HG03159 (cell line): Measurements from ENCODE around the gene ACACB.

Experiments
- ATAC-seq: cut with Tn5 transposase; IDR thresholded peaks from one replicate; pipeline ENCODE4 v1.9.1; 2021; ENCODE audit warnings: mild to moderate bottlenecking, moderate library complexity; ENCODE audit not compliant: unreplicated experiment

The ACACB gene

DNA sequence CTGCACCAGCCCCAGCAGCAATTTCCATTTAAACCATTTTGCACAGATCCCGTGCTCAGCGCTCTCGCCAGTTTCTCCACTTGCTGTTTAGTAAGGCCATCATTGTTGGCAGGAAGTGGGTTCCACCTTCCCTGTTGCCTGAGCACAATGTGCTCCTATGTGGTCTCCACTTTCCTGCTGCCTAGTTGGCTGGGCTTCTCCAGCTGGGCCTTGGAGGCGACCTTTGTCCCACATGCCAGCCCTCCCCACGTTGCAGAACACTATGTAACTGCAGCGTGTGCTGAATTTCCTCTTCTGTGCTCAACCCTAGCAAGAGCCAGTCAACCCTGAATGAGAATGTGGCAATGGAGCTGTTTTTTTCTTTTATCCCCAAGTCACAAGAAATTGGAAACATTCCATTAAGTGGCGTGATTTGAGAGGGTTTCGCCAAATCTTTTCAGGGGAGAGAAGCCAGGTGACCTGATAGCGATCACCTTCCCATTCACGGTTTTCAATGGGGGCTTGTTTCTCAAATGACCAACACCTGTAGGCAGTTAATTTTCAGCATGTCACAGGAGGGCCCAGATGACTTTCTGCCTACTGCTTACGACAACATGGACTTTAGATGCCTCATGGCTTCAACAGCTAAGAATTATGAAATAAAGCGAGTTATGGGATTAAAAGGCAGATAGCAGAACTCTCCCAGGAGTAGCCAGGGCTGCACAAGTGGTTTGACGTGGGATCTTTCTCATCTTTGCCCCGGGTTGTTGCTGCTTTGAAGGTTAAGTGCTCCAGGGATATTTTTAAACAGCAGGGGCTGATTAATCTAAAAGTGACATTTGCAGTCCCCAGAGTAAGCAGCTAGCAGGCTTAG, at the start of gene ACACB:
Gene ACACB, plus strand, starts transcription at position 830 of the 853 bp plus-strand sequence. CDS start 22,819 bp downstream, outside the sequence.
- ATAC-seq = no peak

DNA sequence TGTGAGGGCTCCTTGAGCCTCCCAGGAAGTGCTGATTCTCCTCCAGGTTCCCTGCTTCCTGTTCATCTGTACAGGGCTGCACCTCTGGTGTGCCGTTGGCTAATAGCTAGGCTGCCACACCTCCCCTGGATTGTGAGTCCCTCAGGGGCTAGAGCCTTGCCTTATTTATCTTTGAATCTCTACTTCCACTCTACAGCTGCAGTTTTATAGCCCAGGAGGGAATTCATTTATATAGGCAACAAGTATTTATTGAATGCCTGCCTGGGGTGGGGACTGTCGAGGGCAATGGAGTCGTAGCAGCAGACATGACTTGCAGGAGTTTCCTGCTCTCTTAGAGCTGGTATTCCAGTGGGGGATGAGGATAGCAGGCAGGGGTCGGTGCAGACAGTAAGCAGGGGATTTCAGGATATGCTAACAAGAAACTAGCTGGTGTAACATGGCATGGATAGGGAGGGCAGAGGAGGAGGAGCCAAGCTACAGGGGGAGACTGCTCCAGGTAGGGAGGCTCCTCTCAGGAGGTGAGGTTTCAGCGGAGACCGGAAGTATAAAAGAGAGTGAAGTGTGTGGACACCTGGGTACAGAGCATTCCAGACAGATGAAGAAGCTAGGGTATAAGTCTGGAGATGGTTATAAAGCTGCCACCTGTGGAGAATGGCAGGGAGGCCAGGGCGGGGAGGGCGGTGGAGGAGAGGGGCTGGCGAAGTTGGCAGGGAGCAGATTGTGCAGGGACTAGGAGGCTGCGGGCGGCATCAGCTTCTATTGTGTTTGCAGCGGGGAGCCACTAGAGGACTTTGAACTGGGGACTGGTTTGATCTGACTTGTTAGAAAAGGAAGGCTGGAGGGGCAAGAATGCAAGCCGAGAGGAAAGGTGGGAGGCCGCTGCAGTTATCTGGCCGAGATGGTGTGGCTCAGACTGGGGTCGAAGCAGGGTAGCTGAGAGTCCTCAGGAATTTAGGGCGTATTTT, 46.8 kb upstream of the ACACB start:
- no peak for ATAC-seq

DNA sequence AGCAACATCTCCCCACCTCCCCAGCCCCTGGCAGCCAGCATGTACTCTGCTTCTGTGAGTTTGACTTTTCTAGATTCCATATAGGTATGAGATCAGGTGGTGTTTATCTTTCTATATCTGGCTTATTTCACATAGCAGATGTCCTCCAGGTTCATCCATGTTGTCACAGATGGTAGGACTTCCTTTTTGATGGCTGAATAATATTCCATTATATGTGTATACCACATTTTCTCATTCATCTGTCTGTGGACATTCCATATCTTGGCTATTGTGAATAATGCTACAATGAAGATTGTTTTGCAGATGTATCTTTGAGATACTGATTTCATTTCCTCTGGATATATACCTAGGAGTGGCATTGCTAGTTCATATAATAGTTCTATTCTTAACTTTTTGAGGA, 41.5 kb upstream of the ACACB start:
- ATAC-seq = no peak

DNA sequence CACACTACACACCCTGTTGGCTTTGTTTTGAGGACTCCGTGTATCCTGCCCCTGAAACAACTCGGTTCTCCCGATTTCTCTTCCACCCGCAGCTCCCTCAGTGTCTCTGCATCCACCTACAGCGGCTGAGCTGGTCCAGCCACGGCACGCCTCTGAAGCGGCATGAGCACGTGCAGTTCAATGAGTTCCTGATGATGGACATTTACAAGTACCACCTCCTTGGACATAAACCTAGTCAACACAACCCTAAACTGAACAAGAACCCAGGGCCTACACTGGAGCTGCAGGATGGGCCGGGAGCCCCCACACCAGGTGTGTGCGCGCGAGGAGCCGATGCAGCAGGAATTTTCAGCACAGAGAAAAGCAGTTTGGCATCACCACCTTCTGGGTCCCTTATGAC, 33.6 kb upstream of the ACACB start:
- ATAC-seq = no peak

DNA sequence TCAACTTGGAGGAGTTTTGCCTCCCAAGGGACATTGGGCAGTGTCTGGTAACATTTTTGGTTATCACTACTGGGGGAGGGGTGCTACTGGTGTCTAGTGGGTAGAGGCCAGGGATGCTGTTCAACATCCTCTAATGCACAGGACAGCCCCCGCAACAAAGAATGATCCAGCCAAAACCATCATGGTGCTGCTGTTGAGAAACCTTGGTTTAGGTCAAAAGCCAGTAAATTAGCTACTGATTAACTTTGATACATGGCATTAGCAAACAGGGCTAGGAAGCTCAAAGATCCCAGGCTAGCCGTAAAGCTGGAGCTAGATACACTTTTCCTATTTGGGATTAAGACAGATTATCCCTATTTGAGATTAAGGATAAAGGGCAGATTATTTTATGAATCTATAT, 32.0 kb upstream of the ACACB start:
- no peak for ATAC-seq

DNA sequence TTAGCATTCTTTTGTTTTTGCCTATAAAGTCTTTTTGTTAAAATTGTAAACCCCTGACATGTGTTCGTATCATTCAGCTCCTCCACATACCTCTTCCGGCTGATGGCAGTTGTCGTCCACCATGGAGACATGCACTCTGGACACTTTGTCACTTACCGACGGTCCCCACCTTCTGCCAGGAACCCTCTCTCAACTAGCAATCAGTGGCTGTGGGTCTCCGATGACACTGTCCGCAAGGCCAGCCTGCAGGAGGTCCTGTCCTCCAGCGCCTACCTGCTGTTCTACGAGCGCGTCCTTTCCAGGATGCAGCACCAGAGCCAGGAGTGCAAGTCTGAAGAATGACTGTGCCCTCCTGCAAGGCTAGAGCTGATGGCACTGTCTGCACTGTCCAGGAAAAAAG, 30.8 kb upstream of the ACACB start:
- ATAC-seq = no peak

DNA sequence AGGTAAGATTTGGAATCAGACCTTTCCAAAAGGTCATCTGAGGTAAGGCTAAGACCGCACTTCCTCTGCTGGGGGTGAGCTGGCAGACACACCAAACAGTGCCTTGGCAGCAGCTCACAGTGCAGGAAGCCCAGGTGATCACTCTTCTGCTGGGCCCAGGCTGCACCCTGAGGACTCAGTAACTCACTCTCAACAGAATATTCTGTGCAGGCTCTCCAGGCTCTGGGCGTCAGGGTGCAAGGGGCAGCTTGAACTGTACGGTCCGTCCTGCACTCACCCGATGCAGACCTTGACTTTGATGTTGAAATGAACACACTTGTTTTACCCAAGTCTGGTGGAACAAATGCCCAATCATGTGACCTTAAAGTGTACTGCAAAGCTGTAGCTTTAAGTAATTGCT, 29.1 kb upstream of the ACACB start:
- ATAC-seq = no peak

DNA sequence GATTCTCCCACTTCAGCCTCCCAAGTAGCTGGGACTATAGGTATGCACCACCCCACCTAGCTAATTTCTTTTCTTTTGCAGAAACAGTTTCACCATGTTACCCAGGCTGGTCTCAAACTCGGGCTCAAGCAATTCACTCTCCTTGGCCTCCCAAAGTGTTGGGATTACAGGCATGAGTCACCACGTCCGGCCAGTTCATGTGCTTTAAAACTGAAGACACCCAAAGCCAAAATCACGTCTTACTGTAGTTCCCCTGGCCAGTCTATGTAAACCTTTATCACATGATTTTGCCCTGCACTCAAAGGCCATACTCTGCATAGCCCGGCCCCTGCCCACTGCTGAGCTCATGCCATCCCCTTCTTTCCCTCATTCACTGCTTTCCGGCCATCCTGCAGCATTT, 27.6 kb upstream of the ACACB start:
- ATAC-seq = no peak

DNA sequence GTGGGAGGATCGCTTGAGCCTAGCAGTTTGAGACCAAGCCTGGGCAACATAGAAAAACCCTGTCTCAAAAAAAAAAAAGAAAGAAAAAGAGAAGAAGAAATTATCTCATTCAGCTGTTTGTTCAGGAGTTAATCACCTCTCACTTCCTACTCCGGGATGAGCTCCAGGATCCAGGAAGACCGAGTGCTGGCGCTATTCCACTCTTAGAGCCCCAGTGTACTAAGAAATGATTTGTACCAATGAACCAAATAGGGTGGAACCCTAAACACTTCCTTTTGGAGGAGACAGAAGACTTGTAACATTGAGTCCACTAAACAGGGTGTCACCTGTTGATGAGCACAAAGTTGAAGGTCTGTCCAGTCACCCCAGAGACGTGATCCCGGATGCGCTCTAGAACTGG, 26.7 kb upstream of the ACACB start:
- no peak for ATAC-seq

DNA sequence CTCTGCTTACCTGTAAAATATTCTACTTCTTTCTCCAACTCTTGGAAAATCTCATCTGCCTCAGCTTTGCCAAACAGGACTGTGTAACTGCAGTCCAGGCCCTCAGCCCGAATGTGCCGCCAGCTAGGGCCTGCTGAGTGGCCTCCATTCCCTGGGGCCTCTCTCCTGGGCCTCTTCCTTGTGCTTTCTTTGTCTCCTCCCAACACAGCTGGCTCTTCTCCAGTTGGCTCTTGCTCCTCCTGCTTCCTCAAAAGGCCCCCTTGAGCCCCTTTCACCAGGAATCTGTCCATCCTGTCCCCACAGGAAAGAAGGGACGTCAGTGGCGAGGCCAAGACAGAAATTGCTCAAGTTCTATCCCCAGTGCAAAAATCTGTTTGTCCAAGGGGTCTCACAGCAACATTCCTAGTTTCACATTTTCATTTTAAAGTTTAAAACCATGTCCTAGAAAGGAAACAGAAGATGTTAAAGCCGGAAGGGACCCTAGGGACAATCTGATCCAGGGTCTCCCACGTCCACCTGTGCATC, 23.8 kb upstream of the ACACB start:
- no peak for ATAC-seq

DNA sequence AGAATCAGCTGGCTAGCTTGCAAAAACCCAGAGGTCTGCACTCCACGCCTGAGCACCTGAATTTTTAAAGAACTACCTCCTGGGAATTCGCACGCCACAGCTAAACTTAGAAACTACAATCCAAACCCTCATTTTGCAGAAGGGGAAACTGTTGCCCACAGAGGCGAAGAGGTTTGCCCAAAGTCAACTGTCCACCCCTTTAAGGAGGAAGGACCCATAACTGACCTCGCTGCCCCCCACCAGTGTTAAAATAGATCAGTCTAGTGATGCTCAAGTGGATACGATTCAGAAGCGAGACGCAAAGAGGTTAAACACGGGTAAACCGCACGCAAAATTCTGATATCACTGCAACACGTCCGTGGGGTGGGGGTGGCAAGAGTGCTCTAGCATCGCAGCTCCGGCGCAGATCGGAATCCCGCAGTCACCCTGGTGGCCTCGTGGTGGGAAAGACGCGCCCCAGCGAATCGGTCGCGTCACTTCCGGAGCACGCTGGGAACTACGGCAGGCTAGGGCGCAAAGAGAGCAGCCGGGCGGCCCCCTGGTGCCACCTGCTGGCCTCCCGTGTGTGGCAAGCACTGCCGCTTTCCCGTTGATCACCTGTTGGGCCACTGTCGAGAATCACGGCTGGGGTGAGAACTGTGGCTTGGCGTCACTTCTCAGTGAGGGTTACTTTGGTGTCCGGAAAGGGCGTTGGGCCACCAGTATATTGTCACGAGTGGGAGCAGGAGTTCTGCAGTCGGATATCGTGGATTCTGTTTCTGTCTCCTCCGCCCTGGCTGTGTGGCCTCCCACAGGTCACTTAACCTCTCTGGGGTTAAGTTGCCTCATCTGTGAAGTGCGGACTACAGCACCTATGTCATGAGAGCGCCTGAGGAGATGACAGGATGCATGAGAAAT, 23.1 kb upstream of the ACACB start, which contains the start of gene ALKBH2:
Gene ALKBH2, minus strand, starts transcription at position 451 of the 897 bp plus-strand sequence. CDS start 686 bp downstream, outside the sequence.
- peak; percentile 62 for ATAC-seq

DNA sequence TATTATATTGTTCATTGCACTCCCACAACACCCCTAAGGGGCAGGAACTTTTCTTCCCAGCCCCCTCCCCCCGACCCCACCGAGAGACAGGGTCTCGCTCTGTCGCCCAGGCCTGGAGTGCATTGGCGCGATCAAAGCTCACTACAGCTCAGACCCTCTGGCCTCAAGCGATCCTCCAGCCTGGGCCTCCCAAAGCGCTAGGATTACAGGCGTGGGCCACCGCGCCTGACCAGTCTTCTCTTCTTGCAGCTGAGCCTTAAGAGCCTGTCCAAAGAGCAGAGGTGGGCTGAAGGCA, 19.3 kb upstream of the ACACB start:
- no peak for ATAC-seq

DNA sequence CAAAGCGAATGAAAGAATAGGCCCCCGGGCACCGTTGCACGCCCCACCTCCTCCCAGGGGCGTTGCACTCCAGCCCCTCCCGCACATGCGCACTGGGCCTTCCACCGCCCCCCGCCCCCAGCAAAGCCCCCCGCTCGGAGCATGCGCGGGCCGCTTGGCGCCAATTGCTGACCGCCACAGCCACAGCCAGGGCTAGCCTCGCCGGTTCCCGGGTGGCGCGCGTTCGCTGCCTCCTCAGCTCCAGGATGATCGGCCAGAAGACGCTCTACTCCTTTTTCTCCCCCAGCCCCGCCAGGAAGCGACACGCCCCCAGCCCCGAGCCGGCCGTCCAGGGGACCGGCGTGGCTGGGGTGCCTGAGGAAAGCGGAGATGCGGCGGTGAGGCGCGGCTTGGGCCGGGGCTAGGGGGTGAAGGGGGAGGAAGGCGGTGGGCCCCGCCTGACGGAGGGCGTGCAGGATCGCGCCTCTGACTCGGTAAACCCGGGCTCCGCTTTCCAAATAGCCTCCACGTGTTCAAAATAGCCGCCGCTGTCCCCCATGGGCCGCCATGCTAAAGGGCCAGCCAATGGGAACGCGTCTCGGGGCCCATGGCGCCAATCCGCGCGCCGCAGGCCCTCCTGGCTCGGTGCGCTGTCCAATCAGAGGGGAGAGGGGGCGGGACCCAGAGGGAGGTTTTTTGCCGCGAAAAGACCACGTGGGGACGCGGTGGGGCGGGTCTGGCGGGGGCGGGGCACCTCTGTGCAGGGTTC, 18.8 kb upstream of the ACACB start, which contains the start of gene UNG:
Gene UNG, plus strand, starts transcription at position 163 of the 748 bp plus-strand sequence. Its CDS starts 83 bp downstream, at position 246.
- peak; percentile 91 for ATAC-seq

DNA sequence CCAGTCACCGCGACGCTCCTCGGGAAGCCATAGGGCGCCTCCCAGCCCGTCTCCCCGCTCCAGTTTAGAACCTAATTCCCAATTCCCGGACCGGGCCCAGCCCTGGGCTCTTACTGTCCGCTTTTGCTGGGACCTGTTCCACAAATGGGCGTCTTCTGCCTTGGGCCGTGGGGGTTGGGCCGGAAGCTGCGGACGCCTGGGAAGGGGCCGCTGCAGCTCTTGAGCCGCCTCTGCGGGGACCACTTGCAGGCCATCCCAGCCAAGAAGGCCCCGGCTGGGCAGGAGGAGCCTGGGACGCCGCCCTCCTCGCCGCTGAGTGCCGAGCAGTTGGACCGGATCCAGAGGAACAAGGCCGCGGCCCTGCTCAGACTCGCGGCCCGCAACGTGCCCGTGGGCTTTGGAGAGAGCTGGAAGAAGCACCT, 18.2 kb upstream of the ACACB start:
- peak; percentile 16 for ATAC-seq

DNA sequence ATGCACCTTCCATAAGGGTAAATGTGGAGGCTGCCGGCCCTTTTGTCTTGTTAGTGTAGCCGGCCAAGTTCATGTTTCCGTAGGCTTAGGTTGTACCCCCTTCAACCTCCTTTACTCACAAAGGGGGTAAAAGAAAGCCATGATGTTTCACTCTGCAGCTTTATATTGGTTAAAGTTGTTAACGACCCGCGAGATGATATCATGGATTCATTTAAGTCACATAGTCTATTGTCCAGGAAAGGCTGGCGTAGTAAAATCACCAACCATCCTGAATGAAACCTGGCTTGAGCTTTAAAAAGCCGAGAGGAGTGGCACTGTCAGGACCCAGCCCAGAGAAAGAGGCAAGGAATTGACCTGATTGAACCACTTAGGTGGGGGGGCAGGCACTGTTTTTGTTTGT, 17.7 kb upstream of the ACACB start:
- ATAC-seq = no peak

DNA sequence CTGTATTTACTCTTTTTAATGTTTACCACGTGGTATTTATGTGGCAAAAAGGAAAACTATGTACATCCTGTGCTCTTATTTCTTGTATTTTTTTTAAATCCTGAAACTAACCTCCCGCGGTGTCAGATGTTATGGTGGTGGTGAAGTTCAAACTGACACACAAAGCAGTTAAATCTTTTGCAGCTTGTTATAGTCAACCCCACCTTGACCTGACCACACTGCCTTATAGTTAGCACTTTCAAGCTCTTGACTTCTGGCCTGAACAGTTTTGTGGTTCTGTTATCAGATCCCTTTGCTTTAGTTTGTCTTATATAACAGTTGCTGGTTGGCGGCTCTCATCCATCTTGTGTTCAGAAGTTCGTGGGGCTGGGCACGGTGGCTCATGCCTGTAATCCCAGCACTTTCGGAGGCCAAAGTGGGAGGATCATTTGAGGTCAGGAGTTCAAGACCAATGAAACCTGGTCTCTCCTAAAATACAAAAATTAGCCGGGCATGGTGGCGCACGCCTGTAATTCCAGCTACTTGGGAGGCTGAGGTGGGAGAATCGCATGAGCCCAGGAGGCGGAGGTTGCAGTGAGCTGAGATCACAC, 16.9 kb upstream of the ACACB start:
- ATAC-seq = no peak

DNA sequence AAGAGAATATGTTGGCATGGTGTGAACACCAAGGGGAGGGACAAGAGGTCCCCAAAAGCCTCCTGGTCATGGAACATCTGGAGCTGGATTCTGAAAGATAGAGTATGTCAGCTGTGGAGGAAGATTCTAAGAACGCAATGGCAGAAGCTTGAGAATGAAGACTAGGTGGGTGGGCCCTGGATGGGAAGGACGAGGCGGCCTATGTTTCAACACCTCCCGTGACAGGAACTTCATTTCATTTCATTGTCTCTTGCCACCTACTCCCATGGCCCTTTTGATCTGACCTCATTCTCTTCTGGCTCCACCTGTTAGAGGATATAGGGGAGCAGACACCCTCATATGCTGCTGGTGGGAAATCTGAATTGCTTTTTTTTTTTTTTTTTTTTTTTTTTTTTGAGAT, 15.6 kb upstream of the ACACB start:
- no peak for ATAC-seq

DNA sequence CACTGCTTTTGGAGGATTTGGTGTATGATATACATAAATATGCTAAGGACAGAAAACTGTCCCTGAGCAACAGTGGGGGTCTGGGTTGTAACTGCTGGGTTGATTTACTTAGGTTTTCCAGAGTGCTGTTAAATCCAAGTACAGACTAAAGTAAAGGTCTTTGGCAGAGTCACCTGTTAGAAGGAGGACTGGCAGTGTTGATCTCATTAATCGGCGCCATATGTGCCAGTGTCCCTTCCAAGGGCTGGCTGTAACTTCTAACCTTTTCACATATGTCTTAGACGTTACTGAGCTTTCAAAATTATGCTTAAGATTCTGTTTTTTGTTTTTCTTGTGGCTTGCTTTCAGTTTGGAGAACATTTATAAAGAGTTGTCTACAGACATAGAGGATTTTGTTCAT, 13.9 kb upstream of the ACACB start:
- ATAC-seq = no peak

DNA sequence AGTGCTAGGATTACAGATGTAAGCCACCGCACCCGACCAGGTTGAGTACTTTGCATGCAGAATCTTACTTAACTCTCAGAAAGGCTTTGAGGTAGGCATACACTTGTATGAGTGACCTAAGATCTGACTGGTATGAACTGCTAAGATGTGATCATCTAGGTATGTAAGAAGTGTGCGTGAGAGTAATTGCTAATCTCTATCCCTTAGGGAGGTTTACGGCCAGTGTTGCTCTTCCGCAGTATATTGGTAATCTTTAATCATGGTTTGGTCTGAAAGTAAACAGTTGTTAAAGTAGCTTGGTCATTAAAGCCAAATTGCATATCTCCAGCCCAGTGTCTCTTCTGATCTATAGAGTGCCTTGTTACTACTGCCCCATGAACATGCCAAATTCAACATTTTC, 11.2 kb upstream of the ACACB start:
- ATAC-seq = no peak
